OCI-LY1 (cell line): ENCODE measurements around the gene SIX1.

Source experiments
- EZH2 ChIP-seq: fragments of 200-600 bp; sonication (generic), shearing (Covaris generic); IDR thresholded peaks from 2 replicates; pipeline ENCODE4 v1.8.0; 2017; ENCODE audit warnings: borderline replicate concordance, mixed run types, mild to moderate bottlenecking, antibody characterized with exemption, low read length, moderate library complexity, mixed read lengths
- TF ChIP-seq, protein P1 (sequence below): fragments of 200-600 bp; sonication (generic), shearing (Covaris generic); IDR thresholded peaks from 2 replicates; pipeline ENCODE4 v1.5.1; 2017; ENCODE audit warnings: mild to moderate bottlenecking, antibody characterized with exemption, low read length, moderate library complexity, mixed read lengths

- TF ChIP-seq, protein P1, sequence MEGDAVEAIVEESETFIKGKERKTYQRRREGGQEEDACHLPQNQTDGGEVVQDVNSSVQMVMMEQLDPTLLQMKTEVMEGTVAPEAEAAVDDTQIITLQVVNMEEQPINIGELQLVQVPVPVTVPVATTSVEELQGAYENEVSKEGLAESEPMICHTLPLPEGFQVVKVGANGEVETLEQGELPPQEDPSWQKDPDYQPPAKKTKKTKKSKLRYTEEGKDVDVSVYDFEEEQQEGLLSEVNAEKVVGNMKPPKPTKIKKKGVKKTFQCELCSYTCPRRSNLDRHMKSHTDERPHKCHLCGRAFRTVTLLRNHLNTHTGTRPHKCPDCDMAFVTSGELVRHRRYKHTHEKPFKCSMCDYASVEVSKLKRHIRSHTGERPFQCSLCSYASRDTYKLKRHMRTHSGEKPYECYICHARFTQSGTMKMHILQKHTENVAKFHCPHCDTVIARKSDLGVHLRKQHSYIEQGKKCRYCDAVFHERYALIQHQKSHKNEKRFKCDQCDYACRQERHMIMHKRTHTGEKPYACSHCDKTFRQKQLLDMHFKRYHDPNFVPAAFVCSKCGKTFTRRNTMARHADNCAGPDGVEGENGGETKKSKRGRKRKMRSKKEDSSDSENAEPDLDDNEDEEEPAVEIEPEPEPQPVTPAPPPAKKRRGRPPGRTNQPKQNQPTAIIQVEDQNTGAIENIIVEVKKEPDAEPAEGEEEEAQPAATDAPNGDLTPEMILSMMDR = no peak
- no peak for TF ChIP-seq EZH2
Measured at GRCh38 chr14:60651796-60652673, 2.8 kb upstream of the SIX1 start.
